HL-60 (cell line): ENCODE results near the gene GDI2.

Source experiments
- POLR2AphosphoS5 ChIP-seq: IDR thresholded peaks from 2 replicates; pipeline ENCODE4 v1.6.1; 2012; ENCODE audit warnings: low read depth
- TF ChIP-seq, protein P1 (sequence below): IDR thresholded peaks from one replicate; pipeline ENCODE4 v1.5.1; 2011; ENCODE audit warnings: low read length, control low read depth, inconsistent platforms; ENCODE audit not compliant: insufficient read depth

DNA sequence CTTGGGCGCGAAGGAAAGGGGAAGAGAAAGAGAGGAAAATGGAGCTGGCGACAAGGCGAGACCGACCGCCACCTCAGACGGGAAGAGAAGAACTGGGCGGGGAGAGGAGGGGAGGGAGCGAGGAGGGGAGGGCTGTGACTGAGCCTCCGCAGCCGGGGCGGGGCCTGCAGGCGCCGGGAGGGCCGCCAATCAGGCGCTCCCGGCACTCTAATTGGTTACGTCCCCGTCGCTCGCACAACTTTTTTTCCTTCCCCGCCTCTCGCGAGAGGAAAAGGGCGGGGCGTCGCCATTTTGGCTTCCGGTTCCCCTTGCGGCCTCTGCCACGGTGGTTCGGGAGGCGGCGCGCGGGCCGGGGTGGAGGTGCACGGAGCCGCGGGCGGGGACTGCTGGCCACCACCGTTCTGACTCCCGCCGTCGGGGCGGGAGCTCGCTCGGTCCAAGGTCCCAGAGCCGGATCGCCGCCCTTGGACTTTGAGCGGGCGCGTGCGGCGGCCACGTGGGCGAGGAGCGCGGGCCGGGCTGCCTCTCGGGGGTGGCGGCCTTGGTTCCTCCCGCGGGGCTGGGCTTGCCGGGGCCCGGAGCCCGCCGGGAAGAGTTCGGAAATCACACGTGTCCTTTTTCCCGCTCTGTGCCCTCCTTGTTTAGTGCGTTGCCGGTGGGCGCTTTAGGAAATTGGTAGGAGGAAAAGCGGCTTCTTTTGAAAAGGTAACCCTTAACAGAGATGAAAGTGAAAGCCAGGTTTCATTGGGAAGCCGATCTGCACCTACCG, at the start of gene GDI2:
- peak; percentile 85 for TF ChIP-seq POLR2AphosphoS5
- TF ChIP-seq, protein P1, sequence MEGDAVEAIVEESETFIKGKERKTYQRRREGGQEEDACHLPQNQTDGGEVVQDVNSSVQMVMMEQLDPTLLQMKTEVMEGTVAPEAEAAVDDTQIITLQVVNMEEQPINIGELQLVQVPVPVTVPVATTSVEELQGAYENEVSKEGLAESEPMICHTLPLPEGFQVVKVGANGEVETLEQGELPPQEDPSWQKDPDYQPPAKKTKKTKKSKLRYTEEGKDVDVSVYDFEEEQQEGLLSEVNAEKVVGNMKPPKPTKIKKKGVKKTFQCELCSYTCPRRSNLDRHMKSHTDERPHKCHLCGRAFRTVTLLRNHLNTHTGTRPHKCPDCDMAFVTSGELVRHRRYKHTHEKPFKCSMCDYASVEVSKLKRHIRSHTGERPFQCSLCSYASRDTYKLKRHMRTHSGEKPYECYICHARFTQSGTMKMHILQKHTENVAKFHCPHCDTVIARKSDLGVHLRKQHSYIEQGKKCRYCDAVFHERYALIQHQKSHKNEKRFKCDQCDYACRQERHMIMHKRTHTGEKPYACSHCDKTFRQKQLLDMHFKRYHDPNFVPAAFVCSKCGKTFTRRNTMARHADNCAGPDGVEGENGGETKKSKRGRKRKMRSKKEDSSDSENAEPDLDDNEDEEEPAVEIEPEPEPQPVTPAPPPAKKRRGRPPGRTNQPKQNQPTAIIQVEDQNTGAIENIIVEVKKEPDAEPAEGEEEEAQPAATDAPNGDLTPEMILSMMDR: no peak
